ENCODE data around the gene EVA1A.
A peak's percentile ranks its signal among the peaks of the same experiment; 100 is the strongest.

Gene EVA1A

GRCh38 chr2:75564026-75564688 is 3.4 kb upstream of the EVA1A start:
- Histone ChIP-seq H3K36me3 (replicated peaks) (no peaks in the 10 kb centered on the region), H3K27me3 (replicated peaks) (no peaks in the 10 kb centered on the region), H3K27ac (no peak overlapping the region), H3K4me3 (ENCODE audit: low read depth, low read length) (no peak overlapping the region)
- TF ChIP-seq CTCF (IDR thresholded peaks at IDR 0.05; ENCODE audit: low read depth, low read length, missing control alignments): no peak
- in situ Hi-C loops (cut with HindIII; ENCODE audit: low pct_ligation_motif_present, low sequenced_read_pairs): no loop called here
- no peak for DNase-seq

GRCh38 chr2:75563591-75563990 is 2.9 kb upstream of the EVA1A start:
- no peak for TF ChIP-seq CTCF (IDR thresholded peaks at IDR 0.05; ENCODE audit: low read depth, low read length, missing control alignments)
- in situ Hi-C loops (cut with HindIII; ENCODE audit: low pct_ligation_motif_present, low sequenced_read_pairs): no loop called here
- Histone ChIP-seq H3K36me3 (replicated peaks) (no peaks in the 10 kb centered on the region), H3K27me3 (replicated peaks) (no peaks in the 10 kb centered on the region), H3K27ac (no peak overlapping the region), H3K4me3 (ENCODE audit: low read depth, low read length) (no peak overlapping the region)
- DNase-seq: no peak

- Histone ChIP-seq H3K27me3 (replicated peaks) (no peaks in the 10 kb centered on the region), H3K27ac (peak overlapping the region; percentile 98), H3K4me3 (ENCODE audit: low read depth, low read length) (no peak overlapping the region), H3K36me3 (replicated peaks) (no peaks in the 10 kb centered on the region)
- no peak for TF ChIP-seq CTCF (IDR thresholded peaks at IDR 0.05; ENCODE audit: low read depth, low read length, missing control alignments)
- in situ Hi-C loops (cut with HindIII; ENCODE audit: low pct_ligation_motif_present, low sequenced_read_pairs): no loop called here
- peak; percentile 61 for DNase-seq
Measured at GRCh38 chr2:75562513-75562864, 1.8 kb upstream of the EVA1A start.

- no peak for TF ChIP-seq CTCF (IDR thresholded peaks at IDR 0.05; ENCODE audit: low read depth, low read length, missing control alignments)
- peak overlapping the region; percentile 98 for H3K27ac ChIP-seq
- H3K4me3 ChIP-seq (ENCODE audit: low read depth, low read length): peak overlapping the region; percentile 88
- peaks cover 1% of the 10 kb centered on the region for H3K36me3 ChIP-seq (replicated peaks)
- in situ Hi-C loops (cut with HindIII; ENCODE audit: low pct_ligation_motif_present, low sequenced_read_pairs): no loop called here
- no peaks in the 10 kb centered on the region for H3K27me3 ChIP-seq (replicated peaks)
- DNase-seq: peak; percentile 37
Measured at GRCh38 chr2:75561566-75562512, 1.1 kb upstream of the EVA1A start.

- peak; percentile 76 for TF ChIP-seq CTCF (IDR thresholded peaks at IDR 0.05; ENCODE audit: low read depth, low read length, missing control alignments)
- in situ Hi-C loops (cut with HindIII; ENCODE audit: low pct_ligation_motif_present, low sequenced_read_pairs): no loop called here
- H3K4me3 ChIP-seq (ENCODE audit: low read depth, low read length): peak overlapping the region; percentile 88
- peaks cover 5% of the 10 kb centered on the region for H3K36me3 ChIP-seq (replicated peaks)
- DNase-seq: peak; percentile 27
- peak overlapping the region; percentile 98 for H3K27ac ChIP-seq
- H3K27me3 ChIP-seq (replicated peaks): no peaks in the 10 kb centered on the region
Measured at GRCh38 chr2:75560022-75560767, 544 bp downstream of the EVA1A start.

All from brain microvascular endothelial cell (primary cell).